Measurements from ENCODE around the gene SPRR4.
"Not testable (repeated sequence)": the region's sequence is repeated elsewhere in the genome, so short reads cannot be mapped to it uniquely, and the experiment has no call there.

The SPRR4 gene

DNA sequence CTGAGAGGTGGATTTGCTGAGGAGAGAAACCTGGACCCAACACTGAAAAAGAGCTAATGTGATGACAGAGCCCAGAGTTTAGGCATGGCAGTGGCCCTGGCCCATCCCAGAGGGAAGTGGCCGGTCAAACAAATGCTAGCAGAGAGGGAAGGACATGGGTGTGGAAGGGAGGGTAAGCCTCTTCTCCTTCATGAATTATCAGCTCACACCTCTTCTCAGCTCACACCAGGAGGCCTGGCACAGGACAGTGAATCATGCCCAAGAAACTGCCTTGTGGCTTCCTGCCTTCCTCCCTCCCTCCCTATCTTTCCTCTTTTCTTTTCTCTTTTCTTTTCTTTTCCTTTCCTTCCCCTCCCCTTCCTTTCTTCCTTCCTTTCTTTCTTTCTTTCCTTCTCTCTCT is 29.8 kb downstream of the SPRR4 start:
- Histone ChIP-seq H2BK5ac (ENCODE audit: low read depth, low read length, poor library complexity) (no peak overlapping the region), H2AK5ac (ENCODE audit: low read length) (no peak overlapping the region), H2BK12ac (ENCODE audit: low read length) (peak overlapping the region; percentile 15), H3K4me2 (ENCODE audit: low read length) (no peak overlapping the region), H3K14ac (ENCODE audit: low read length) (no peak overlapping the region), H4K8ac (ENCODE audit: low read depth, low read length) (no peak overlapping the region), H3K36me3 (ENCODE audit: control insufficient read depth in 1 of 2, insufficient read depth in 2 of 2, low read length in 2 of 2) (no peaks in the 10 kb centered on the region), H3K9ac (ENCODE audit: low read length) (no peak overlapping the region), H3K4ac (ENCODE audit: low read depth, low read length) (no peak overlapping the region), H3K27ac (ENCODE audit: low read depth, low read length) (no peak overlapping the region), H3K4me3 (ENCODE audit: low read depth, low read length) (no peak overlapping the region), H3K4me1 (ENCODE audit: control insufficient read depth in 1 of 2, insufficient read depth in 2 of 2, low read length in 2 of 2) (peaks cover 16 to 23% of the 10 kb centered on the region in 2 experiments), H3K23ac (ENCODE audit: low read length) (no peak overlapping the region), H3K9me3 (ENCODE audit: insufficient read depth, low read depth, low read length) (no peaks in the 10 kb centered on the region), H4K12ac (ENCODE audit: low read depth, low read length) (no peak overlapping the region), H2BK120ac (ENCODE audit: insufficient read depth, low read length, poor library complexity) (no peak overlapping the region), H3K18ac (ENCODE audit: low read length) (no peak overlapping the region), H4K91ac (ENCODE audit: low read depth, low read length) (no peak overlapping the region), H3K27me3 (ENCODE audit: insufficient read depth, low read length) (no peaks in the 10 kb centered on the region), H3K79me2 (ENCODE audit: control insufficient read depth, insufficient read depth, low read length, poor library complexity) (peaks cover 1% of the 10 kb centered on the region), H3K79me1 (ENCODE audit: low read length) (no peaks in the 10 kb centered on the region), H2AFZ (ENCODE audit: insufficient read depth, low read length, poor library complexity) (no peak overlapping the region)
- no peak for DNase-seq
- WGBS (ENCODE audit: extremely low coverage, insufficient coverage, insufficient read length) = no CpG with 5 or more reads among the region's 1 CpG

DNA sequence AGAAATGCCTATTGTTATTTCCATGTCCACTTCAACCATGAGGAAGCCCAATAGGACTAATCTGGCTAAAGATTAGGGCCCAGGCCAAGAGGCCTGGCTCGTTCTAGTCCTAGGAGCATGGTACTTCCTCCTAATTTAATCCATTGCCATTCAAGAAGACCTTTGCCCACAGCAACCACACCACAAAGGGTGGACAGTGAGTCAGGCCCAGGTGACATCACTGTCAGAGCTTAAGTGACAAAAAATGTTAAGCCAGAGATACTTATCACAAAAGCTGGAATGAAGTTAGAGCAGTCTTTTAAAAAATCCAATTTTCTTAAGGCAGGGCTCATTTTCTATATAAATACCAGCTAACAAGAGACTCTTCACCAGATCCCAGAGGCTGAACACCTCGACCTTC is 30.9 kb downstream of the SPRR4 start, which contains the start of gene SPRR3:
TSS of gene SPRR3 (plus strand) at position 368 of the 400 bp plus-strand sequence. CDS start 1,272 bp downstream, outside the sequence.
- Histone ChIP-seq H3K14ac (ENCODE audit: low read length) (no peak within 1 kb of the TSS), H3K23ac (ENCODE audit: low read length) (no peak within 1 kb of the TSS), H2AK5ac (ENCODE audit: low read length) (no peak within 1 kb of the TSS), H3K18ac (ENCODE audit: low read length) (no peak within 1 kb of the TSS), H2BK120ac (ENCODE audit: insufficient read depth, low read length, poor library complexity) (no peak within 1 kb of the TSS), H3K79me2 (ENCODE audit: control insufficient read depth, insufficient read depth, low read length, poor library complexity) (peaks cover 1% of the 10 kb centered on the region), H3K4me2 (ENCODE audit: low read length) (no peak within 1 kb of the TSS), H4K8ac (ENCODE audit: low read depth, low read length) (peak within 1 kb of the TSS; percentile 63), H3K4me1 (ENCODE audit: control insufficient read depth in 1 of 2, insufficient read depth in 2 of 2, low read length in 2 of 2) (peaks cover 15 to 22% of the 10 kb centered on the region in 2 experiments), H3K27ac (ENCODE audit: low read depth, low read length) (no peak within 1 kb of the TSS), H4K91ac (ENCODE audit: low read depth, low read length) (no peak within 1 kb of the TSS), H2BK5ac (ENCODE audit: low read depth, low read length, poor library complexity) (no peak within 1 kb of the TSS), H3K9me3 (ENCODE audit: insufficient read depth, low read depth, low read length) (no peaks in the 10 kb centered on the region), H3K27me3 (ENCODE audit: insufficient read depth, low read length) (no peaks in the 10 kb centered on the region), H3K79me1 (ENCODE audit: low read length) (no peaks in the 10 kb centered on the region), H3K36me3 (ENCODE audit: control insufficient read depth in 1 of 2, insufficient read depth in 2 of 2, low read length in 2 of 2) (no peaks in the 10 kb centered on the region), H2BK12ac (ENCODE audit: low read length) (peak within 1 kb of the TSS; percentile 84), H3K9ac (ENCODE audit: low read length) (no peak within 1 kb of the TSS), H3K4me3 (ENCODE audit: low read depth, low read length) (no peak within 1 kb of the TSS), H2AFZ (ENCODE audit: insufficient read depth, low read length, poor library complexity) (peak within 1 kb of the TSS; percentile 55), H4K12ac (ENCODE audit: low read depth, low read length) (no peak within 1 kb of the TSS), H3K4ac (ENCODE audit: low read depth, low read length) (no peak within 1 kb of the TSS)
- DNase-seq = peak; percentile 75 to 93
- no CpG with 5 or more reads among the region's 2 CpGs for WGBS (ENCODE audit: extremely low coverage, insufficient coverage, insufficient read length)

DNA sequence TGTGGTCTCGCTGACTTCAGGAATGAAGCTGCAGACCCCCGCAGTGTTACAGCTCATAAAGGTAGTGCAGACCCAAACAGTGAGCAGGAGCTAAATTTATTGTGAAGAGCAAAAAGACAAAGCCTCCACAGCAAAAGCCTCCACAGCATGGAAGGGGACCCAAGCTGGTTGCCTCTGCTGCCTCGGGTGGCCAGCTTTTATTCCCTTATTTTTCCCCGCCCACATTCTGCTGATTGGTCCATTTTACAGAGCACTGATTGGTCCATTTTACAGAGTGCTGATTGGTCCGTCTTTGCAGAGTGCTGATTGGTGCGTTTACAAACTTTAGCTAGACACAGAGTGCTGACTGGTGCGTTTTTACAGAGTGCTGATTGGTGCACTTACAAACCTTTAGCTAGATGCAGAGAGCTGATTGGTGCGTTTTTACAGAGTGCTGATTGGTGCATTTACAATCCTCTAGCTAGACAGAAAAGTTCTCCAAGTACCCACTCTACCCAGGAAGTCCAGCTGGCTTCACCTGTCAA is 40.8 kb downstream of the SPRR4 start:
- H4K91ac ChIP-seq (ENCODE audit: low read depth, low read length); H2AFZ ChIP-seq (ENCODE audit: insufficient read depth, low read length, poor library complexity); H3K27ac ChIP-seq (ENCODE audit: low read depth, low read length); H2BK12ac ChIP-seq (ENCODE audit: low read length); H3K4me3 ChIP-seq (ENCODE audit: low read depth, low read length); H4K8ac ChIP-seq (ENCODE audit: low read depth, low read length); H3K9ac ChIP-seq (ENCODE audit: low read length); H3K9me3 ChIP-seq (ENCODE audit: insufficient read depth, low read depth, low read length); H3K79me1 ChIP-seq (ENCODE audit: low read length); H4K12ac ChIP-seq (ENCODE audit: low read depth, low read length); H3K14ac ChIP-seq (ENCODE audit: low read length); H3K4me1 ChIP-seq (ENCODE audit: control insufficient read depth in 1 of 2, insufficient read depth in 2 of 2, low read length in 2 of 2); H3K4ac ChIP-seq (ENCODE audit: low read depth, low read length); H3K23ac ChIP-seq (ENCODE audit: low read length); H2BK120ac ChIP-seq (ENCODE audit: insufficient read depth, low read length, poor library complexity); H3K36me3 ChIP-seq (ENCODE audit: control insufficient read depth in 1 of 2, insufficient read depth in 2 of 2, low read length in 2 of 2); H3K18ac ChIP-seq (ENCODE audit: low read length); DNase-seq; H3K4me2 ChIP-seq (ENCODE audit: low read length); H3K27me3 ChIP-seq (ENCODE audit: insufficient read depth, low read length); H2BK5ac ChIP-seq (ENCODE audit: low read depth, low read length, poor library complexity); H3K79me2 ChIP-seq (ENCODE audit: control insufficient read depth, insufficient read depth, low read length, poor library complexity); H2AK5ac ChIP-seq (ENCODE audit: low read length): not testable (repeated sequence)
- no CpG with 5 or more reads among the region's 8 CpGs for WGBS (ENCODE audit: extremely low coverage, insufficient coverage, insufficient read length)

- not testable (repeated sequence) for H2AK5ac ChIP-seq (ENCODE audit: low read length)
These were observed 51.4 kb downstream of the SPRR4 start for GRCh38 chr1:153021829-153022228.

More at GRCh38 chr1:153021829-153022228, 51.4 kb downstream of the SPRR4 start:
- not testable (repeated sequence) for H3K4me2 ChIP-seq (ENCODE audit: low read length); H3K14ac ChIP-seq (ENCODE audit: low read length); H3K79me2 ChIP-seq (ENCODE audit: control insufficient read depth, insufficient read depth, low read length, poor library complexity); H4K12ac ChIP-seq (ENCODE audit: low read depth, low read length); H2AFZ ChIP-seq (ENCODE audit: insufficient read depth, low read length, poor library complexity); H2BK5ac ChIP-seq (ENCODE audit: low read depth, low read length, poor library complexity); H3K18ac ChIP-seq (ENCODE audit: low read length); H3K36me3 ChIP-seq (ENCODE audit: control insufficient read depth in 1 of 2, insufficient read depth in 2 of 2, low read length in 2 of 2); H2BK12ac ChIP-seq (ENCODE audit: low read length); H3K9me3 ChIP-seq (ENCODE audit: insufficient read depth, low read depth, low read length); H3K9ac ChIP-seq (ENCODE audit: low read length); H3K79me1 ChIP-seq (ENCODE audit: low read length); H4K91ac ChIP-seq (ENCODE audit: low read depth, low read length); H3K4ac ChIP-seq (ENCODE audit: low read depth, low read length); H2BK120ac ChIP-seq (ENCODE audit: insufficient read depth, low read length, poor library complexity); H3K27me3 ChIP-seq (ENCODE audit: insufficient read depth, low read length); H3K27ac ChIP-seq (ENCODE audit: low read depth, low read length); H4K8ac ChIP-seq (ENCODE audit: low read depth, low read length); H3K4me3 ChIP-seq (ENCODE audit: low read depth, low read length); H3K4me1 ChIP-seq (ENCODE audit: control insufficient read depth in 1 of 2, insufficient read depth in 2 of 2, low read length in 2 of 2); H3K23ac ChIP-seq (ENCODE audit: low read length); DNase-seq
- WGBS (ENCODE audit: extremely low coverage, insufficient coverage, insufficient read length) = no CpG with 5 or more reads among the region's 2 CpGs
